Left ventricle myocardium inferior (tissue), 1 donor: Measurements from ENCODE around the gene PGA3. TPM values are rescaled to one million over a fixed set of nuclear protein-coding genes. Genes with fewer than 3 reads are reported as not detected.
A peak's percentile ranks its signal among the peaks of the same experiment; 100 is the strongest.

Experiments
- DNase-seq: peaks from one replicate; pipeline ENCODE4 v3.0.0-alpha.2; 2020
- H3K27ac ChIP-seq: fragments of 200-600 bp; replicated peaks from 2 replicates; pipeline ENCODE4 v1.8.0; 2021
- H3K27me3 ChIP-seq: fragments of 200-600 bp; 2 replicates; pipeline ENCODE4 v1.8.0; 2021; ENCODE audit warnings: low read depth
- H3K36me3 ChIP-seq: fragments of 200-600 bp; 2 replicates; pipeline ENCODE4 v1.8.0; 2021
- H3K4me1 ChIP-seq: fragments of 200-600 bp; 2 replicates; pipeline ENCODE4 v1.8.0; 2021
- H3K4me3 ChIP-seq: fragments of 200-600 bp; 2 replicates; pipeline ENCODE4 v1.8.0; 2021; ENCODE audit warnings: mild to moderate bottlenecking, moderate library complexity
- H3K9me3 ChIP-seq: fragments of 200-600 bp; replicated peaks from 2 replicates; pipeline ENCODE4 v1.8.0; 2021
- CTCF ChIP-seq: fragments of 200-600 bp; IDR thresholded peaks from 2 replicates; pipeline ENCODE4 v1.8.0; 2021; ENCODE audit warnings: antibody characterized with exemption, mild to moderate bottlenecking, borderline replicate concordance
- intact Hi-C: fragments of 100-400 bp; cut with micrococcal nuclease; formaldehyde crosslinking; loops from one replicate; pipeline ENCODE4 v1.11.0; 2022
- total RNA-seq: library from RNA; stranded (reverse); fragmentation: NEBNext Ultra II Directional; extraction: Animal tissue kit (Norgen Biotek cat#: 25700); gene quantifications from one replicate; pipeline ENCODE4 v1.2.1, GENCODE V29; 2021
- donor health status: DM: no; HTN: yes; CAD: no; lungs with severe emphysema.

PGA3 gene
- total RNA-seq, 1 donor from 2014 or later: 0.19 TPM

DNA sequence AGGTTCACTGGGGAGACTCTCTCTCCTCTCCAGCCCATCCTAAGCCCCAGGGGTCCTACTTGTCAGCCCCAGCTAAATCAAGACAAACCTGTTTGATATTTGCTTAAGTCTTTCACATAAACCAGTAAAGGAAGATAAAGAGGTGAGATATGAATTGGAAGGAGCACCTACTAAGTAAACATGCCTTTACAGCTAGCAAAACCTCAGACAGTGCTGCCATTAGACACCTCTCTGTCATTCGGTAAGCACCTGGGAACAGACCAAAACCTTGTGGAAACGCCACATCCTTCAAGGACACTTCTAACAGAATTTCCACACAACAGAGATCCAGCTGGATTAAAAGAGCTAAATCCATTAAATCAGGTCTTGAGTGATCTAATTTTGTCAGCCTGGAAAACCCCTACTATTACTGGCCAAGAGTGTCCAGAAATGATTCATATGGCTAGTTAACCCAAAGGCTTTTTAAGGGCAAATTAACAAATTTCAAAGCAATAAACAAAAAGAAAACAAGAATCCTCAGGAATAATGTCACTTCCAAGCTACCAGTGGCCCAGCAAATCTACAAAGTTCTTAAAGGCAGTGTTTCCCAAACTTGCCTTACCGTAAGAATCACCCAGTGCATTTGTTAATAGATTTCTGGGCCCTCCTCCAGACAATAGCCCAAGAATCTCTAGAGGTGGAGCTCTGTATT lies 44.5 kb upstream of the PGA3 start:
- H3K36me3 ChIP-seq: peaks cover 10% of the 10 kb centered on the region
- peaks cover 40% of the 10 kb centered on the region for H3K4me1 ChIP-seq
- intact Hi-C loops: no loop called here

DNA sequence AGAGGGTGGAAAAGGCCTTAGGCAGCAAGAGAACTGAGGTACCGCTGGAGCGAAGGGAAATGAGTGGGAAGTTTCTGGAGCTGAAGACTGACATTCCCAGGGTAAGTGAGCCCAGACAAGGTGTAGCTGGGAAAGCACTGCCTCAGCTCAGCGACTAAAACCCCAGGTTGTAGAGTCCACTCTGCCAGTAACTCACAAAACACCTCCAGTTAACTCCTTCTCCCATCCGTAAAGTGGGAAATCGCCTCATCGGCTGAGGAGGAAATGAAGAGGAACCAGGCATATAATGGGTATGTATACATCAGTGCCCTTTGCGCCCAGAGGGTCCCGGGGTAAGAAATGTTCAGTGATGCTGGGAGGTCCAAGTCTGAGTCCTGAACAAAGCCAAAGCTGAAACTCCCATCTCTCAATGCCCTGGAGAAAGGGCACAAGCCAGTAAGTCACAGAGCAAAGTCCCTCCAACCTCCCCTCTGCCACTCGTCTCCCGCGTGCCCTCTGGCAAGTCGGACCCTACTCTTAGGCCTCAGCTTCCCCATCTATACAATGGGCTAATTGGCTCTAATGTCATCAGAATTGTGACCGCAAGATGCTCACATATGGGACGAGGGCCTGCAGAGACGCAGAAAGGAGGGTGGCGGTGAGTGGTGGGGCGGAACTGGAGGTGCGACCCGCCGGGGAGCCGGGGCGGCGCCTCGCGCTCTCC lies 42.7 kb upstream of the PGA3 start:
- peak overlapping the region; percentile 98 for H3K27ac ChIP-seq
- H3K36me3 ChIP-seq: no peaks in the 10 kb centered on the region
- H3K9me3 ChIP-seq: peaks cover 3% of the 10 kb centered on the region
- DNase-seq: no peak
- peak overlapping the region; percentile 92 for H3K4me3 ChIP-seq
- intact Hi-C loops: no loop called here
- H3K27me3 ChIP-seq: no peaks in the 10 kb centered on the region
- no peak for TF ChIP-seq CTCF
- H3K4me1 ChIP-seq: peaks cover 40% of the 10 kb centered on the region

More for the DNA sequence above, 44.5 kb upstream of the PGA3 start:
- peak overlapping the region; percentile 40 for H3K27ac ChIP-seq
- no peaks in the 10 kb centered on the region for H3K27me3 ChIP-seq
- H3K4me3 ChIP-seq: no peak overlapping the region
- no peak for TF ChIP-seq CTCF
- peaks cover 19% of the 10 kb centered on the region for H3K9me3 ChIP-seq
- DNase-seq: no peak

GRCh38 chr11:61161190-61162091 lies 41.9 kb upstream of the PGA3 start, which contains the start of gene VPS37C:
Gene VPS37C, minus strand, starts transcription at chr11:61161426. Its CDS starts 22,597 bp downstream, at chr11:61138829.
- Histone ChIP-seq H3K36me3 (no peaks in the 10 kb centered on the region), H3K27ac (peak within 1 kb of the TSS; percentile 98), H3K27me3 (no peaks in the 10 kb centered on the region), H3K4me1 (peaks cover 40% of the 10 kb centered on the region), H3K9me3 (no peaks in the 10 kb centered on the region), H3K4me3 (peak within 1 kb of the TSS; percentile 92)
- peak; percentile 45 for TF ChIP-seq CTCF
- peak; percentile 84 for DNase-seq
- intact Hi-C loops: no loop called here

DNA sequence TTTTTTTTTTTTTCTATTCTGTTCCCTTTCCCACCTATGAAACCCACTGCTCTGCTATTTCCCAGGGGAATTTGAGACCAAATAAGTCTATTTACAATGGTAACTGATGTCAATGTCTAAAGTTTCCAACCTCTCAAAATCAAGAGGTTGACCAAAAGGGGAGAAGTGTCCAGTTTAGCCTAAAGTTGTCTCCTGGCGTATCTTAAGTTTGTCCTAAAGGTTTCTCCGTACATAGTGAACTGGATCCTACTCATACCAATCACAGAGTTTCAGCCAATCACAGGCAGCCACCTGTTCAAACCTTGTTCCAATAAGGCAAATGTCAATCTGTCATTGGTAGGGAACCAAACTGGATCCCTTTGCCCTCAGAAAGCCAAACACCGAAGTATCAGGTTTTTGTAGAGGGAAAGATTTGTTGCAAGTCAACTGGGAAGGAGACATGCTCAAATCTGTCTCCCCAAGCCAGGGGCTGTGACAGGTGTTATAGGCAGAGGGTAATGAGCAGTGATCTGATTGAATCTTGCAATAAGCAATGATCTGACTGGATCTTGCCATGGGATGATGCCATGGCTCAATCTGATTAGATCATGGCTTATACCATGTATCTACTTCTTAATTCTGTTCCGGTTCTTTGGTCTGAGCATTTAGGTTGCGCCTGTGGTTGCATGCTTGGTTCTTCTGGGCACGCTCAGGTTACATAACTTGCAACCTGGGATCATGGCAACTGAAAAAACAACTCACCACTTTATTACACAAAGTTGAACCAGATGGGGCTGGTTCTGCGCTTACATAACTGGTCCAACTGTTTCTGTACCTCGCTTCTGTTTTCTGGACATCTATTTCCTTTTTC lies 41.0 kb upstream of the PGA3 start:
- intact Hi-C loops: no loop called here
- no peaks in the 10 kb centered on the region for H3K9me3 ChIP-seq
- peaks cover under 1% of the 10 kb centered on the region for H3K27me3 ChIP-seq
- peak overlapping the region; percentile 98 for H3K27ac ChIP-seq
- H3K36me3 ChIP-seq: no peaks in the 10 kb centered on the region
- TF ChIP-seq CTCF: no peak
- H3K4me3 ChIP-seq: peak overlapping the region; percentile 92
- H3K4me1 ChIP-seq: peaks cover 40% of the 10 kb centered on the region
- no peak for DNase-seq

GRCh38 chr11:61163021-61163420 lies 40.3 kb upstream of the PGA3 start:
- no peak for TF ChIP-seq CTCF
- DNase-seq: no peak
- H3K27ac ChIP-seq: no peak overlapping the region
- H3K27me3 ChIP-seq: peaks cover 7% of the 10 kb centered on the region
- intact Hi-C loops: no loop called here
- H3K4me1 ChIP-seq: peaks cover 40% of the 10 kb centered on the region
- no peak overlapping the region for H3K4me3 ChIP-seq
- H3K36me3 ChIP-seq: no peaks in the 10 kb centered on the region
- H3K9me3 ChIP-seq: no peaks in the 10 kb centered on the region
